ENCODE measurements around the gene PCNX2.

Gene PCNX2

DNA sequence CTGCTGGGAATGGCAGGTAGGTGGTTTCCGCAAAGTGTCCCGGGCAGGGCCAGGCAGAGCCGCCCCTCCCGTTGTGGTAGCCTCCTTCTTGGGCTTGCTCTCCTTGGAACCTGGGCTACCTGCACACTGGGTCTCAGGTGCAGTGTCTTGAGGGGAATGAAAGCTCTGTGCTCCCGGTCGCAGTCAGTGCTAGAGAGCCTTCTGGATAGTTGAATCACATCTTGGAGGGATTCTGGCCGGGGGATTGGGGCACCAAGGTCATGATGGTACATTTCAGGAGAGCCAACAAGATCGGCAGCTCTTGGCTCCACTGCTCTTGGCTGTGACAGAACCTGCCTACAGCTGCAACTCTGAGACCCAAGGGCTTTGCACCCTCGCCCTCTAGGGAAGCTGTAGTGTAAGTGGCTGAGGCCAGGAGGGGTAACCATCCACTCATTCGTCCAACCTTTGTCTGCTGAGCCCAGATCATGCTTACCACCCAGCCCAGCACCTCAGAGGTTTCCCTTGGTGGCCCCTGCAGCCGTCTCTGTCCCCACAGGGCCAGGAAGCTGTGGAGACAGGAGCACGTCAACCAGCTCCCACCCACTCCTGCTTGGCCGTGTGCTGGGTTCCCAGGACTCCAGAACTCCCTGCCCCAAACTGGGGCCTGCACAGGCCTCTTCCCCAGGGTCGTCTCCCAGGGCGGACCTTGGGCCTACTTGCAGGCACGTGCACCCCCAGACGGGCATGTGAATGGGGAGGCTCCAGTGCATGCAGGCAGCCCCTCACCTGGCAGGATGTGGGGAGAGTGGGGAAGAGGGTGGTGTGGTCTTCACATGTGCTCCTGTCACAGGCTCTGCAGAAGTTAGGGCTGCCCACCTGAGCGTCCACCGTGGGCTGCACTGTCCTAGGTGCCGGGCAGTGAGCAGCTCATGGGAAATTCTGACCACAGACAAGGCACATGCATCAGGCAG, 305.1 kb downstream of the PCNX2 start:
- no peak for DNase-seq (ENCODE audit: low read depth in 2 of 2, low spot score in 1 of 2)

DNA sequence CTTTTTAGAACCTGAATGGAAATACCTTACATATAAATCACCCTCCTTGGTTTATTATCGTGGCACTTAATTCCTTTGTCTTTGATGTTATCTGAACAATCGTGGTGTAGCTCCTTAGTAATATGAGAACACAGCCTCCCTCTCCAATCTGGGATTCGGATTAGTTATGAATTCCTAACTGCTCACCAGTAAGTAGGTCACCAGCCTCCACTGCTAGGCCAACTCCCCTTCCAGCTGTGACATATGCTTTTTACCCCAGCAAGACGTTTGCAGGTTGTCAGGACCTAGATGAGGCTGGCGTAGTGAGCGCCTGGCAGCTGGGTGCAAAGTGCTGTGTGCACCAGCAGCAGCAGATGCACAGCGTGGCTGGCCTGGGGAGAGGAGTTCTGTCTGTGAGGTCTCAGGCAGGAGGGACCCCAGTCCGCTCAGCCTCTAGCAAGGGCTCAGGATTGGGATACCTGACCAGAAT, 306.9 kb downstream of the PCNX2 start:
- no peak for DNase-seq (ENCODE audit: low read depth in 2 of 2, low spot score in 1 of 2)

DNA sequence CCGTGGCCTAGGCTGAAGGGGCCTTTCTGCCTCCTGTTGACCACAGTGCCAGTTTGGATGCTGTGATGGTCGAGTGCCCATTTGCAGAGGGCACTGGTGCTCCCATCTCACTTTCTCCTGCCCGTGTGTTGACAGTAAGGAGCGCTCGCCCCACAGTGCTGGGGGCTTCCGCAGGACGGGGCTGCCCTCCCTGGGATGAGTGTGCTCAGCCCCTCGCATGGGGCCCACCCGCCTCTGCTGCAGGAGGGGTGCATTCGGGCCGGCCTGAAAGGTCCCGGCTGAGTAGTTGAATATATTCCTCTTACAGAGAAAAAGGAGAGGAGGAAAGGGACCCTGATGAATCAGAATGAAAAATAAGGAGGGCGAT, 307.8 kb downstream of the PCNX2 start:
- no peak for DNase-seq (ENCODE audit: low read depth in 2 of 2, low spot score in 1 of 2)

DNA sequence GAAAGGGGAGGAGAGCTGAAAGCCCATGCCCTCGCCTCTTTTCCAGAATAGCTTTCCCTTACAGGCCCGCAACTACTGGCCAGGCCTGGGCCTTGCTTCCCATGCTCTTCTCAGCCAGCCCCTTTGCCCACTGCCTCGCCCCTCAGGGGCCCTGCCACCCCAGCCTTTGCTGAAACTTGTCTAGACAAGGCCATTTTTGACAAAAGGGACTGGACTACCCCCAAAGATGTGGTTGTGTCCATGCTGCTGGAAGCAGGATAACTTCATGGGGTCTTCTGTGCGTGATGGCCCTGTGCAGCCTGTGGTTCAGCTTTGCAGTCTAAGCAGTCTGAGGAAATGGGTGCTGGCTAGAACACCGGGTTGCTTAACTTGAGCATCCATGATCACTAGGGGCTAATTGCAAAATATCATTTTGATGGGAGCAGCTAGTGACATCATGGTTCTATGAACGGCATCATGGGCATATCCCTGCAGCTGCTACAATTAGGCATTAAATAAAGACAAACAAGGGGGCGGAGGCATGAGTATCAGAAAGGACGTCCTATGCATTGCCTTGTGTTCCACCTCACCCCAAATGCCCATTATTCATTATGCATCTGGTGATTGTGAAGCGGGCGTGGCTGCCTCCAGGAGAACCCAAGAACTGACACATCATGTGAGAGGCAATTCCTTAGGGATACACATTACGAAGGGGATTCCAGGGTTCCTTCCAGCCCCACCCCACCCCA, 308.3 kb downstream of the PCNX2 start:
- DNase-seq (ENCODE audit: low read depth in 2 of 2, low spot score in 1 of 2), result no peak

DNA sequence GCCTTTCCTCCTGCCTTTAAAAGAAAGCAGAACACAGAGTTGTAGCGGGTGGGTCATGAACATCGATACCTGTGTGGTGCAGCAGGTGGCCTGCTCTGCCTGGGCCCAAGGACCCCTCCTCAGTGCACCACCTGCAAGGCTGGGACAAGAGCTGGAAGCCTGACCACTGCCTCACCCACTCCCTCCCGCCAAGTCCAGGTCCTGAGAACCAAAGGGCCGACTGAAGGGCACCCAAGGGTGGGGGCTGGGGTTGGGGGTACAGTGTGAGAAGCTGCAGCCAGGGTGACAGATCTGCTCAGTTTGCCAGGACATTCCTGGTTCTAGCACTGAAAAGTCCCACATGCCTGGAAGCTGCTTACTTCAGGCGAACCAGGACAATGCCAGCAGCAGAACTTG, 309.0 kb downstream of the PCNX2 start:
- no peak for DNase-seq (ENCODE audit: low read depth in 2 of 2, low spot score in 1 of 2)

DNA sequence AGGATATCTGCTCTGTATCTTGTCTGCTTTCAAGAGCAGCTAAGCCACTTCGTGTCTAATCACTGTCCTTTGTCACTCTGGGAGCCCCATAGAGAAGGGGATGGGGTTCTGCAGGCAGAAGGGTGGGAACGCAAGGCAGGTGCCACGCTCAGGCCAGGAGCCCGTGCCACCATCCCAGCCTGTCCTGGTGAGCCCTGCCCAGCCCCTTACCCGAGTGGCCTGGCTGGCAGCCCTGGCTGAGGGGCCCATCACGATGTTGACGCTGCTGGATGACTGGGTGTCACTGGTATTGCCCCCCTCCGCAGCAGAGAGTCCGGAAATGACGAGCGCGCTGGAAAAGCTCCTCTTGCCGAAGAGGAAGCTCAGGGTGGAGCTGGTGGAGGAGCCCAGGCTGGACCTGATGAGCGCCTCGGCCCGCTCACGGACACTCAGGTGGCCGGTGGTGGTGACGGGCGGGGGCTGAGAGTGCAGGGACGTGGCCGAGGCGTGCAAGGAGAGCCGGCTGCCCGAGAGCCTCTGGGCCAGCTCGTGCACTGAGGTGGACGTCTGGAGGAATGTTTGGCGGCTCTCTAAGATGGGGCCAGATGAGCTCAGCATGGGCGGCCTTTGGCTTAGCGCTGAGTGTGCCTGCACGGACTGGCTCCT, 309.5 kb downstream of the PCNX2 start:
- DNase-seq (ENCODE audit: low read depth in 2 of 2, low spot score in 1 of 2), result no peak

DNA sequence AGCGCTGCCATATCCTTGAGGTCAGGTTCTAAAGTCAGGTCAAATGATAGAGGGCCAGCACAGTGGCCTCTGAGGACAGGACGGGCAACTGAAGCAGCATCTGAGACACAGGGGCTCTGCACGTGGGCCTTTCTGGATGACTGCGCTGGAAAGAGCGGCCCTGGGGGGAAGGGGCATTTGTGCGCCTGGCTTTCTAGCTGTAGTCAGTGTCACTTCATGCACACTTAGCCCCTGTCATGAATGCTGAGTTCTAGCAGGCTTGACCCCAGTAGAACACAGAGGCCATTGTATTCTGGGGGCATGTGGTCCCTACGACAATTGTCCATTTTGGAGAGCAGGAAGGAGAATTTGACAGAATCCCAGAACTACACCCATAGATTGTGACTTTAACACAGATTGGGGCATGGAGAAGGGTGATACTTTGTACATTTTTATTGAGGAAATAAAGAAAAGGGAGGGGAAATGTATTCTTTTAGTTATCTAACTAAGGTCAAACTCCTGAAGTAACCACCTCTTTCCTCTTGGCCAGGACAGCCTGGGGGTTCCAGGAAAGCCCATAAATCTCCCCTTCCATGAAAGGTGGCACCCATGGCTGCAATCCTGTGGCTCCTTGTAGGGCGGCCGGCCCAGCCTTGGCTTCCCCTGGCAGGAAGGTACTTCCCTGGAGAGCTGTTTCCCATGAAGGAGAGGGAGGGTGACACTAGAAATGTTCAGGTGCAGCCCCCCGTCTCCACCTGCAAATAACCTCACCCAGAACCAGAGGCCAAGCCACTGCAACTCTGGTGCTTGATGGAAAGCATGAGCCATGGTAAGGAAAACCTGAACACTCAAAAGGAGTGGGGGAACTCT, 310.7 kb downstream of the PCNX2 start:
- DNase-seq (ENCODE audit: low read depth in 2 of 2, low spot score in 1 of 2), result no peak

DNA sequence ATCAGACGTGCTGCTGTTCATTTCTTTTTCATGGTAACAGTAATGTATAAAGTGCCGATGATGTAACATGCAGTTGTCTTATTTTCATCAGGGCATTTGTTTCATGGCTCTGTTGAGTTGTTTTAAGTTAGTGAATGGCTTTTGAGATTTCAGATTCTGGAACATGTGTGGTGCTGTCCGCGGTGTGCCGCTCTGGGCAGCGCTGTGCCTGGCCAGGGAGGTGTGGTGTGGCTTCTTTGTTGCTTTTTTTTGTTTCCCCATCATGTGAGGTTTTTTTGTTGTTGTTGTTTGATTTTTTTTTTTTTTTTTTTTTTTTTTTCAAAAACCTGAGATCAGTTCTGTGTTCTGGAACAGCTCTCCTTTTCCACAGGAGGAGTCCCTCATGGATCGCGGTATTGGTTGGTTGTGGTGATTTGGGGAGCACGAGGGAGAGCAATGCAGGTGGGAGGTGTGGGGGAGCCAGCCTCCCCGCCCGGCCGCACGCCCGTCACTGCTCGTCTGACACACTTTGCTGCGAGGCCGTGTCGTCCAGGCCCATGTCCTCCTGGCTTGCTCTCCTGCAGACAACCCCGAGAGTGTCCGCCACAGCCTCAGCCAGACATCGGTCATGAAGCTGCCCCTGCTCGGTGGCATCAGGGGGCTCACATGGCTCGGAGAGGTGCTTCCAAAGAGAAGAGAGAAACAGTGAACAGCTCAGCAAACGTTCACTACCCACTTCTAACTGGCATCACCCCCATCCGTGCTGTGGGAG, 311.5 kb downstream of the PCNX2 start:
- no peak for DNase-seq (ENCODE audit: low read depth in 2 of 2, low spot score in 1 of 2)

DNA sequence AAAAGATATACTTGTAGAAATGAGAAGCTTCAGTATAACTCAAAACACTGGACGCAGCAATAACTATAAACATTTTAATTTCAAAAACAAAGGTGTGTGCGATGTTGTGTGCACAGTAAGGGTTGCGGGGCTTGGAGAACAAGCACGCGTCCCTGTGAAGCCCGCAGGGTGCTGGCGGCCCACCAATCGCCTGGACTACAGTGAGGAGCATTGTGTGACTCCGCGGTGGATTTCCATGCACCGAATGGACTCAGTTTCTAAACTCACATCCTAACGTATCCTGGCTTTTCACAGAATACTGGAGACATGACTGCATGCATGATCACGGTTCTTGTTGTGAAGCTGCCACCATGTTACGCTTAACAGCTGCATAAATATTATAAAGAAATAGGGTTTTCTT, 312.1 kb downstream of the PCNX2 start:
- no peak for DNase-seq (ENCODE audit: low read depth in 2 of 2, low spot score in 1 of 2)

DNA sequence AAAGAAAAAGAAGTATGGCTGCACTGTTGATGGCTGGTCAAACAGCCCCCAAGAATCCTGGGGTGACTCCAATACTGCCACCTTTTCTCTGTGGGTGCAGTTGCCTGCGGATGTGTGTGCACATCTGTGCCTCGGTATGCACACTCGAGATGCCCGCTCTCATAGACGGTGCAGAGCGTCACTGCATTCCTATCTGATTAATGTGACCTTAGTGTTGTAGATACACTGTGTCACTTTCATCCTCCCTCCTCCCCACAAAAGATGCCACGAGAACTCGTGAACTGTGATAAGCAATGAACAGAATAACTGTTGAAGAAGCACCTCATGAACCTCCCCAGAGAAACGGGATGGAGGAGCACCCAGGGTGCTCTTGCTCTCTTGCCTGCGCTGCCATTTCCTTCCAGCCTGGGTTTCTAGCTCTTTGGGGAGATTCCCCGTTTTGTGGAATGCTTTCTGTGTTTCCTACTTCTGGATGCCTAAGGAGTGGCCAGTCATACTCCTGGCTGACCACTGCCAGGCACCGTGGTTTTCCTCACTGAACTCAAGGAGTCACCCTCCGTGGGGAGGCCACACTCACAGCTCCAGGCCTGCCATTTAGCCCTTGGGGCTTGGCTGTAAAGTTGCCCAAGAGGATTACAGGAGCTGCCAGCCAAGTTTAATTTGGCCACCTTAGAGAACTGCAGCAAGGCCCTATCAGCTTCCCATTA, 313.1 kb downstream of the PCNX2 start:
- no peak for DNase-seq (ENCODE audit: low read depth in 2 of 2, low spot score in 1 of 2)

DNA sequence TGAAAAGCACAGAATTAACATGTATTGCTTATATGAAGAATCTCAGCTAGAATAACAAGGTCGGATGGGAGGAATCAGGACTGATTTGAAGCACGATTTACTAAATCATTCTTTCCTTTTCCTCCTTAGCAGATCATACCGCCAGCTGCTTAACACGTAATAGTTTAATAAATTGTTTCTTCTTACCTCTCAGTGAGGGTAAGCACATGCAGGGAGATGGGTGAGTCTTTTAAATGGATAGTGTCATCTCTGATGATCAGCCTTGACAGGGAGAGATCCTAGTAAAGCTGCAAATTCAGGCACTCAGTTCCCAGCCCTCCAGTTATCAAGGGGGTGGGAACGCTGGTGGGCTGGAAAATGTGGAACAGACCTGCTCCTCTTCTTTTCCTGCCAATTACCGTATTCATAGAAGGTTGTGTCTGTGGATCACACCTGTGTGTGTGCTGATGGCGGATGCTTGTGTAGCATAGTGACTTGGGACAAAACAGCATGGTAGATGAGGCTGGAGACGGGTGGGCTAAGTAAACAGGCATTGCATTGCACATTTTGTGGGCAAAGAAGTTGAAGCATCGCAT, 314.5 kb downstream of the PCNX2 start:
- no peak for DNase-seq (ENCODE audit: low read depth in 2 of 2, low spot score in 1 of 2)

DNA sequence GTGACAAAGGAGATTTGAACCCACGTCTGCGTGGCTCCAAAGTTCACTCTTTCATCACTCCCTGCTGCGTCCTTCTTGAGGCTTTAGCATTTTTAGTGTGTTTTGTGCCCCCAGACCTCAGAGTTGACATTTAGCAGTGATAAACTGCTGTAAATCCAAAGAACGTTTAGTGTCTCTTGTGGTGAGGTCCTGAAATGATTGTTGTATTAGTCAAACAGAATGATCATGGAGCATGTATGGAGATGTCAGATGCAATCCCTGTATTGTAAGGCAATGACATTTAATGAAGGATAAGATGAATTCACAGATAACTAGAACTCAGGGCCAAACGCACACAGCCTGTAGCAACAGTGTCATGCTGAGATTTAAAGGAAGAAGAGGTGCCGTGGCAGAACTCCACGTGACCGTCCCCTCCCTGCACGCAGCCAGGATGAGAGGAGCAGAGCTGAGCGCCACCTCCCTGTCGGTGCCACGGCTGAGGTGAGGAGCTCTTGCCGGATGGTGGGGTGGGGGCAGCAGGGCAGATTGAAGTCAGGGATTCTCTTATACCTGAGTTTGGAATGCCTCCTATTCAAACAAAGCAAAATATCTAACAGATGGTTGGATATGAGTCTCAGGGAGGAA, 315.1 kb downstream of the PCNX2 start:
- DNase-seq (ENCODE audit: low read depth in 2 of 2, low spot score in 1 of 2), result no peak

DNA sequence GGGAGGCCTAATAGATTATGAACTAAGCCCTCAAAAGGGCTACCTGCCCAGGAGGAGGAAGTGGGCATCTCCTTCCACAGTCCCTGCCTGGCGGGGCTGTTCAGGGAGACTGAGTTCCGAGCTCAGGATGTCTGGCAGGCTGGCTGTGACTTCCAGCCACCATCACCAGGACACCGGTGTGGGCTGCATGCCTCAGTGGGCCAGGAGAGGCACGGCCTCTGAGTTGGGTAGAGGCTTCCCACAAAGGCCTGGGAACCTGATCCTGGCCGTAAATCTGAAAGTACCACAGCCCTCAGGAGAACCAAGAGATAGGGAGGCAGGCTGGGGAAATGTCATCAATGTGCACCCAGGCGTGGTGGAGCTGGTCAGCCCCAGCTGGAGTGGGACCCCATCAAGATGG, 316.0 kb downstream of the PCNX2 start:
- DNase-seq (ENCODE audit: low read depth in 2 of 2, low spot score in 1 of 2), result no peak

DNA sequence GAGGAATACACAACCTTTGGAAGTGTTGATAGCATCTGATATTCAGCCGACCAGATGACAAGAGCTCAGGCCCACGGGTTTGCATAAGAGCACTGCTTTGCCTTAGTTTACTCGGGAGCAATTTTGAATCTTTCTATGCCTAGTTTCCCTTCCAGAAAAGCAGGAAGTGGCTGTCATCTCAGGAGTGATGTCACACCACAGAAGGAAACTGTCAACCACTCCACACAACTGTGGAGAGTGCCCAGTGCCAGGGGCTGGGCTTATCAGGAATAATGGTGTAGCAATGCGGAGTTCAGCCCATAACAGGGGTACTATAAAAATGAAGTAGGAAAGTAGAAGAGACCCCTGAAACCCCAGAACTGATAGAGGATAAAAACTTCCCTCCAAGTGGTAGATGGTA, 316.7 kb downstream of the PCNX2 start:
- DNase-seq (ENCODE audit: low read depth in 2 of 2, low spot score in 1 of 2), result no peak

DNA sequence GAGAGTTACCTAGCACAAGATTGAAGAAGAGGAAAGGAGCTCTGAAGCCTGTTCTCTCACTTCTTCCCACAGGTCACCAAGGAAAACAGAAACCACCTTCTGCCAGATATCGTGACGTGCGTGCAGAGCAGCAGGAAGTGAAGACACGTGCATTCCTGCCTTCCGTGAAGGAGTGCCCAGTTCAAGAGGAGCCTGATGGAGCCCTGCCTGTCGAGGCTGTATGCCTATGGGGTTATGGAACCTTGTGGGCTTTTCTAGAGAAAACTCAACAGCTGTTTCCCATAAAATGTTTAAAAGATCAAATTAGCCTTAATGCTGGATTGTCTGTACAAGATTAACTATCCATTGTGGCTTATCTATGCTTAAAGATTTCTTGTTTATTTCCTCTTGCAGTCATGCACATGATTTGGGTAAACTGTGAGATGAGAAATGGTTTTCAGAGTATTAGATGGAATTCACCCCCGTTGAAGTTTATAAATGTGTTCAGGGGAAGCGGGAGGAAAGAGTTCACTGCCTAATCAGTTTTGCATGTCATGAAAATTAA, 317.4 kb downstream of the PCNX2 start:
- no peak for DNase-seq (ENCODE audit: low read depth in 2 of 2, low spot score in 1 of 2)

DNA sequence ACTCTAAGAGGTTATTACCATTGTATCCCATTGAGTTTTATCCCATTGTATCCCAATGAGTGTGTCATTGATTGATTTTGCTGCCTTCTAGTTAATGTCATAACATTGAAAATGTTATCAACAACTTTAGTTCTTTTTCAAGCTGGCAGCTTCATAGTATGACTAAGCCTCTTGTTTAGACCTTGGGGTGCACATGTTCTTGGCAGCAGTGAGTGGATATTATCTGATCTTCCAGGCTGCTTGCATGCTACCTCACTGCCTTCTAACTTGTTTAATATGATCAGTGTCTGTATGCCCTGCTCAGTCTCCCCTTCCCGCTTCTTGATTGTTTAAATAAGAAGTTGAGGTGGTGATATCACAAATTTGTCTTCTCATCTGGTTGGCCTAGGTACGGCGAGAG, 320.6 kb downstream of the PCNX2 start:
- no peak for DNase-seq (ENCODE audit: low read depth in 2 of 2, low spot score in 1 of 2)

DNA sequence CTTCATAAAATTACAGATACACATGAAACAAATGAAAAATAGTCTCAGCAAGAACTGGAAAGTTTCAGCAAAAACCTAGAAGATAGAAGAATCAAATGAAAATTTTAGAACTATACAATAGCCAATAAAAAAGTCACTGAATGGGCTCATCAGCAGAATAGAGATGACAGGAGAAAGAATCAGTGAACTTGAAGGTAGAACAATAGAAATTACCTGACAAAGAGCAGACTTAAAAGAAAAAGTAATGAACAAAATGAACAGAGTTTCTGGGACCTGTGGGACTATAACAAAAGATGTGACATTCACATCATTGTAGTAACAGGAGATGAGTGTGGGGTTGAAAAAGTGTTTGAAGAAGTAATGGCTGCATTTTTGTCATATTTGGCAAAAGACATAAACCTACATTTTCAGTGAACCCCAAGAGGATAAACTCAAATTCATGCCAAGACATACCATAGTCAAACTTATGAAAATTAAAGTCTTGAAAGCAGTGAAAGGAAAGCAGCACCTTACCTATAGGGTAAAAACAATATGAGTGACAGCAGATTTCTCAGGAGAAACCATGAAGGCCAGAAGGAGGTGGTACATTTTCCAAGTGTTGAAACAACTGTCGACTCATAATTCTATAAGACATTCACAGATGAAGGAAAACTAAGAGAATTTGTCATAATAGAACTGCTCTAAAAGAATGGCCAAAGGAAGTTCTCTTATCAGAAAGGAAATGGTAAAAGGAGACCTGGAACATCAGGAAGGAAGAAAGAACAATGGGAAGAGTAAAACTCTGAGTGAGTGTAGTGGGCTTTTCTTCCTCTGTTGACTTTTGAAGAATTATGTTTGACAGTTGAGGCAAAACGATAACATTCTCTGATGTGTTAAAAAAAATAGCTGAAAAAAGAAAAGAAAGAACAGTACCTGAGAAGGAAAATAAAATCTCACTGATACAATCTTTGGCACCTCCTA, 321.6 kb downstream of the PCNX2 start:
- DNase-seq (ENCODE audit: low read depth in 2 of 2, low spot score in 1 of 2), result no peak

All from stimulated activated CD8-positive, alpha-beta memory T cell treated with anti-CD3 and anti-CD28 coated beads, Interleukin-4, amount 100 ng/mL, for 1 hour (primary cell).